Kidney glomerular epithelial cell (primary cell): ENCODE results near the gene UBE2QL1.

Experiments
- DNase-seq: peaks from one replicate; lab custom pipeline; 2025; lab: John Stamatoyannopoulos, UW

UBE2QL1 gene

GRCh38 chr5:6427694-6428093 lies 21.0 kb upstream of the UBE2QL1 start:
- no peak for DNase-seq

GRCh38 chr5:6430418-6431028 lies 18.1 kb upstream of the UBE2QL1 start:
- DNase-seq, result no peak

DNA sequence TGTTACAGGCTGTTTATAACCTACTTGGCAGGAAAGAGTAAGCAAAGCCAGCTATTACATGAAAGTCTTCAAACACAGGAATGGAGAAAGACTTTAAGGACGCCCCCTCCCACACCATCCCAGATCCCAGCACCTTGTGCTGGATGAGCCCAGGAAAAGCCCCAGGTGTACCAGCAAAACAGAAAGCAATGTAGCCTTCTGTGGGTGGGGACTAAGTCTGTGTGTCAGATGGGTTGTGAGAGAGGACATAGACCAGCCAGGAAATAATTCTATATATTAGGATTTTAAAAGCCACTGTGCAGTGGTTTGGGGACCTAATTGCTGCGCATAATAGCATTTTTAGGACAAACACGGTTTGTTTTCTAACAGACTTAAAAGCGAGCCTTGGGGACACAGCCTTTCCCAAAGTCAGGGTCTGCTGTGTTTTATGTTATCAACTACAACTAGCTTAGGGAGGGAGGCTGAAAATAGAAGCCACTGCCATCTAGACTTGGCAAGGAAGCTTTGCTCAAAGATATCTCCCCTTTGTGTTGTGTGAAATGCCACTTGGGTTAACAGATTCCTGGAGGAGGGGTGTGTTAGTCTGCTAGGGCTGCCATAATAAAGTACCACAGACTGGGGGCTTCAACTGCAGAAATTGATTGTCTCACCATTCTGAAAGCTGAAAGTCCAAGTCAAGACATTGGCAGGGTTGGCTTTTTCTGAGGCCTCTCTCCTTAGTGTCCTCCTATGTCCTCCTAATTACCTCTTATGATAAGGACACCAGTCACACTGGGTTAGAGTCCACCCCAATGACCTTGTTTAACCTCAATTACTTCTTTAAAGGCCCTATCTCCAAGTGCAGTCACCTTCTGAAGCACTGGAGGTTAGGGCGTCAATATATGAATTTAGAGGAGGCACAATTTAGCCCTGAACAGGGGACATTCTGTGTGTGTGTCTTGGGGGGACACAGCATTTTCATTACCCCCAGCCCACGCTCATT lies 17.2 kb upstream of the UBE2QL1 start:
- DNase-seq, result no peak

- DNase-seq, result no peak
Observed at GRCh38 chr5:6432206-6432605, 16.5 kb upstream of the UBE2QL1 start.

- no peak for DNase-seq
Observed at GRCh38 chr5:6434731-6435130, 13.9 kb upstream of the UBE2QL1 start.

GRCh38 chr5:6435356-6435755 lies 13.3 kb upstream of the UBE2QL1 start:
- no peak for DNase-seq

GRCh38 chr5:6436715-6437331 lies 11.8 kb upstream of the UBE2QL1 start:
- DNase-seq, result no peak

DNA sequence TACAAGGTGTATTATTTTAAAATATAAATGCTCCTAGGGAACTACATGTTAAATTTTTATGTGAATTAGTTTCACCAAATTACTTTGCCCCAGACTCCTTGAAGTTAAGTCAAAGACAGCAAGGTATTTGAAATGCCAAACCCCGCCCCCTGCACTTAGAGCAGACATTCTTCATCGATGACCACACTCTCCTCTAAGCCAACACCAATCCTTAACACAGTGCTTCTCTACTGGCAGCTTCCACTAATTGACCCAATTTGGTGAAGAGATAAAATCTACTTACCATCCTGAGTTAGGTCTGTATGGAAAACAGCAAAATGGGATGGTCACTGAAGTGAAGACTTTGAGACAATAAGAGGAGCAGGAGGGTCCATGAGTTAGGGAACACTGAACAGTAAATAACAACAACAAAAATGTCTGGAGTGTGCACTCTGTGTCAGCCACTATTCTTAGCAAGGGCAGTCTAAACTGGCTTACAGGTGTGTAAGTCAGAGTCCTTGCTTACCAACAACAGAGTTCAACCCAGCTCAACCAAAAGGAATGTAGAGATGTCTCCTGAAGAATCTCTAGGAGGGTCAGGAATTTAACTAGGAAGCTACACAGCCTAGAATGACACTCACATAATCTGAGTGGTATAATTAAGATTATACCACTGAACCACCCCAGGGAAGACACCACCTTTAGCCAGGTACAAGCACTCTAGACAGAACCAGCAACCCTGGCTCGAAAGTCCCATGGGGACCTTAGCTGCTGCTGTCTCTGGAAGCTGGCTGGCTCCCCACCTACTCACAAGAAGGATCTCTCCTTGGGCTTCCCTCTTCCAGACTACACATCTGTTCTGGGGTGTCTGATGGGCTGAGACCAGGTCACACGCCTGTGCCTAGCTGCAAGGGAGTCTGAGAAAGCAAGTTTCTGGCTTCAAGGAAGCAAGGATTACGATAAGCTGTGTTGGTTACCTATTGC lies 8.8 kb upstream of the UBE2QL1 start:
- no peak for DNase-seq

GRCh38 chr5:6442333-6442732 lies 6.3 kb upstream of the UBE2QL1 start:
- DNase-seq, result no peak

DNA sequence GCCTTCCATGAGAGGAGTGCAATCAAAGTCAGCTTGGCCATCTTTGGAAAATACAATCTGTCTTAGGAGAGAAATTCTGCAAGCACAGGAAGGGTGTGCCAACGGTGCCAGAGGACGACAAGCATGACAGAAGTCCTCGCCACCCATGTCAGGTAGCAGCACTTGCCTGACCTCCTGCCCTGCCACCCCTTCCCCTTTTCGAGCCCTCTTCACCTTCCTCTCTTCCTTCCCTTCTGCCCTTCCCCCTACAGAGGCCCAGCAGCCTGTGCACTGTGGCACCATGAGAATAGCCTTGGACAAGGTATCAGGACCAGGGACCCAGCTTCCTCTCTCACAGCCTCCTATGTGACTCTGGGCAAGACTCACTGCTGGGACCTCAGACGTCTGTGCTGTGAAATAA lies 5.3 kb upstream of the UBE2QL1 start:
- DNase-seq, result no peak

- DNase-seq, result no peak
Observed at GRCh38 chr5:6446042-6446441, 2.6 kb upstream of the UBE2QL1 start.

DNA sequence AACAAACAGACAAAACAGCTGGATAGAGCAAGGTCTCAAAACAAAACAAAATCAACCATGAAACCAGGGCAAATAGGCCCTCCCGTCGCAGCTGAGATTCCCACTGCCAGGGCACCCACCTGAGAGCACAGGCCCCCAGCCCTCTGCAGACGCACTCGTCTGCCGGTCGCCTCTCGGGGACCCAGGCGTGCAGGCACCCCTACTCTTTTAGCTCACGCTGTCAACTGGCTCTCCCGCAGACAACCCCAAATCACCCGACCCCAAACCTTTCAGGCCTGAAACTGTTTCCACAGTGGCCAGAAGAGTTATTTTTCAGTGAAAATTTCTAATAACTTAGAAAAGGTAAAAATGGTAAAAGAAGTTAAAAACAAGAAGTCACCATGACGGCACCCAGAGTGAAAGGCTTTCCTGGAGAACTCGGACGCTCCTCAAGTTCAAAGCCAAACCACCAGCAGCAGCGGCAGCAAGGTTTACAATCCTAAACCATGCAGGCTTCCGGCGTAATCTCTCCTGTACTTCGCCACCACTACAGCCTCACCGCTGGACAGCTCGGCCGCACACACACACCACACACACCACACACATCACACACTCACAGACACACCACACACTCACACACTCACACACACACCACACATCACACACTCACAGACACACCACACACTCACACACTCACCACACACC lies 1.9 kb upstream of the UBE2QL1 start:
- DNase-seq, result no peak

GRCh38 chr5:6447384-6448140 lies 1.1 kb upstream of the UBE2QL1 start:
- no peak for DNase-seq

- DNase-seq, result no peak
Observed at GRCh38 chr5:6448141-6448491, 543 bp upstream of the UBE2QL1 start.

DNA sequence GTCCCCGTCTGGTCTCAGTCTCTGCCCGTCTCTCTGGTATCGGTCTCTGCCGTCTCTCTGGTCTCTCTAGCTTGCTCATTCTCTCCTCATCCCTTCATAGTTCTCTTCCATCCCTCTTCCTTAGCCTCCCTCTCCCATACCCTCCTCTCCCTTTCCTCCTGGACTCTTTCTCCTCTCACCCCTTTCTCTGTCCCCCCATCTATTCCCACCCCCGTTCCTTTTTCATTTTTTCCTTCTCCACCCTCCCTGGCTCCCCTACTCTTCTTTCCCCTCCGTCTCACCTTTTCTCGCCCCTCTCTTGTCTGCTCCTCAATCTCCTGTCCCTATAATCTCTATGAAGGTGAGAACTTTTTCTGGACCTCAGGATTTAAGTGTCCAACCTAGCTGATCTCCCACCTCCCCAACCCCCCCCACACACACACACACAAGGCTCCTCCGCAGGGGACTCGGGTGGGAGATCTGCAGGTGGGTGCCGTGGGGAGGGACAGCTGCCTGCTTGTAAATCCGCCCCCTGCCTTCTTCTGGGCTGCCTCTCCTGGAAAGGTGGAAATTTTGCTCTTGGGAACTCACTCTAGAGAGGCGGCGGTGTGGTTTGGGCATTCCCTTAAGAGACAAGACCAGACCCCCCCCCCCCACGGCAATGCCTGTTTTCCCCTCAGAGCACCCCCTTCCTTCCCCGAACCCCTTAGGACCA lies 953 bp downstream of the UBE2QL1 start:
- DNase-seq, result no peak

GRCh38 chr5:6450319-6450833 lies 1.7 kb downstream of the UBE2QL1 start:
- DNase-seq, result no peak

DNA sequence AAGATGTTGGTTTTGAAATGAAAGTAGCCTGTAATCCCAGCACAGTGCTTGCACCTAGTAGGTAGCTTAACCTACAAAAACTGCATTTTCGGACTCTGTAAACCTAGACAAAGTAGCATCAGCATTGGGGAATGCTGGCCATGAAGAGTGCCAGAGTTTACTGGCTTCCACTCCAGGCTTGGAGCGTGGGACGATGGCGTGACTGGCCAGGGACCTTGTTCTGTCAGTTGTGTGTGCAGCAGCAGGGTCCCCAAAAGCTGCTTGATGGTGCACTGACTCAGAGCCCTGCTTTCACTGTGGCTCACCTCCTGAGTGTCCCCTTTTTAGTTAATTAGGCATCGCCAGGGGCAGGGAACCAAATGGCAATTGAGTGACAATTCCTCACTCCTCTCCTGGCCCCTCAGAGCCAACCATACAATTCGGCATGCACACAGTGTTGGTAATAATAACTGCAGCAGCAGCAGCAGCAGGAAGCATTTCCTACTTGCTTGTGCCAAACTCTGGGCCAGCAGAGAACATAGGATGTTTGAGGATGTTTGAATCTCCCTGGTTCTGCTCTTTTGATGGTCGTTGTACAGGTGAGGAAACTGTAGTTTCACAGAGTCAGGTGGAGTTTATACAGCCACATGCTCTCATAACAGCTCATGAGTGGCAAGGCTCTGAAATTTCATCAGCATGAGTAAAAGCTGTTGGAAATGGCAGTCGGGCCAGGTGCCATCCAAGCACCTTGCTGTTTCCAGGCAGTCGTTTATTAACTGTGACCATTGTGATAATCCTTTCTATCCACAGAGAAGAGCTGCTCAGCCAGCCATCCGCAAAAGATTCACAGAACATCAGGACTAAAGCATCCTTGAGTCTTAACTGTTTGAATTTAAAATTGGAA lies 4.2 kb downstream of the UBE2QL1 start:
- no peak for DNase-seq

DNA sequence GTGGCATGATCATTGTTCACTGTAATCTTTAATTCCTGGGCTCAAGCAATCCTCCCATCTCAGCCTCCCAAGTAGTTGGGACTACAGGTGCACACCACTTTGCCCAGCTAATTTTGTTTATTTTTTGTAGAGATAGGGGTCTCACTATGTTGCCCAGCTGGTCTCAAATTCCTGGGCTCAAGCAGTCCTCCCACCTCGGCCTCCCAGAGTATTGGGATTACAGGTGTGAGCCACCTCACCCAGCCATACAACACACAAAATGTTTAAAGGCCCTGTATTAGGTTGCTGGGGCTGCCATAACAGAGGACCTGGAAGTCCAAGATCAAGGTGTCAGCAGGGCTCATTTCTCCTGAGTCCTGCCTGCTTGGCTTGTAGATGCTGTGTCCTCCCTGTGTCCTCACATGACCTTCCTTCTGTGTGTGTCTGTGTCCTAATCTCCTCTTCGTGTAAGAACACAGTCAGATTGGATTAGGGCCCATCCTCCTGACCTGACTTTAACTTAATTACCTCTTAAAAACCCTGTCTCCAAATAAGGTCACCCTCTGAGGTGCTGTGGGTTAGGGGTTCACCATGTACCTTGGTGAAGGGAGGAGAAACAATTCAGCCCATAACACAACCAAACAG lies 5.4 kb downstream of the UBE2QL1 start:
- no peak for DNase-seq
